Right lobe of liver (tissue), 6 donors: ENCODE results near the gene PGBD2. TPM values are rescaled to one million over a fixed set of nuclear protein-coding genes. Genes with fewer than 3 reads are reported as not detected.

Experiments used
- ATAC-seq, 4 donors: fragments of 200-7000 bp; cut with Tn5 transposase; one replicate each; pipeline ENCODE4 v1.9.1; 2020; ENCODE audit warnings: mild to moderate bottlenecking in 4 of 4, moderate library complexity in 4 of 4
- DNase-seq, 3 donors: peaks; one replicate each; pipeline ENCODE4 v3.0.0-alpha.2; 2020
- H3K27ac ChIP-seq, 3 donors: fragments of 200-600 bp; one replicate each; pipeline ENCODE4 v1.8.0; 2022
- H3K27me3 ChIP-seq, 2 donors: fragments of 200-600 bp; one replicate each; pipeline ENCODE4 v1.8.0; 2022
- H3K36me3 ChIP-seq, 4 donors: fragments of 200-600 bp; sonication (generic) in 1 of 4; one replicate each; pipeline versions ENCODE4 v1.5.1 to v1.8.0; 2017 to 2022; ENCODE audit warnings: control low read depth in 1 of 4
- H3K4me1 ChIP-seq, 4 donors: fragments of 200-600 bp; sonication (generic) in 1 of 4; one replicate each; pipeline versions ENCODE4 v1.5.1 to v1.8.0; 2017 to 2022; ENCODE audit warnings: control low read depth in 1 of 4
- H3K4me3 ChIP-seq, 3 donors: fragments of 200-600 bp; one replicate each; pipeline ENCODE4 v1.8.0; 2022
- H3K9me3 ChIP-seq, 4 donors: fragments of 200-600 bp; sonication (generic) in 1 of 4; one replicate each; pipeline versions ENCODE4 v1.5.1 to v1.8.0; 2017 to 2022; ENCODE audit warnings: control low read depth in 1 of 4
- CTCF ChIP-seq, 4 donors: fragments of 200-600 bp in 3 of 4; fragments of 450-650 bp in 1 of 4; IDR thresholded peaks; one replicate each; pipeline versions ENCODE4 v1.5.1 to v1.8.0; 2016 to 2022; ENCODE audit warnings: antibody characterized with exemption in 4 of 4, mild to moderate bottlenecking in 2 of 4
- POLR2A ChIP-seq: fragments of 450-650 bp; IDR thresholded peaks from one replicate; pipeline ENCODE4 v1.6.1; 2017; ENCODE audit warnings: antibody characterized with exemption, mild to moderate bottlenecking
- WGBS: methylation state at CpG from one replicate; pipeline ENCODE4 v1.1.6; 2018; ENCODE audit warnings: low coverage, low lambda C conversion rate; ENCODE audit not compliant: insufficient coverage; ENCODE audit errors: missing lambda C conversion rate; 5-methylcytosine and 5-hydroxymethylcytosine counted together
- intact Hi-C, 2 donors: fragments of 100-400 bp; cut with DNase I; formaldehyde crosslinking; loops; one replicate each; pipeline versions ENCODE4 v1.11.2 to v1.14.1; 2022
- total RNA-seq, 6 experiments: library from RNA; depleted of rRNA in 2 of 6; stranded (reverse); fragments of >200 nt in 2 of 6; fragmentation: NEBNext Ultra II Directional in 3 of 6; extraction: Animal tissue kit (Norgen Biotek cat#: 25700) in 3 of 6; gene quantifications; one replicate each; pipeline versions ENCODE4 v1.1.0 to v1.2.4, GENCODE V29; 2016 to 2023
- donor health status: DM: no; HTN: yes; CAD: no.
- donor health status: DM: no; HTN: no; CAD: no.
- donor health status: DM: no; HTN: no; CAD: no.
- donor health status: DM: no; HTN: yes; CAD: no.
- donor health status: DM: no; HTN: yes; CAD: no.

The PGBD2 gene
- total RNA-seq, 6 experiments from 2014 or later = 2.5 to 4.1 (median 4.0) TPM

DNA sequence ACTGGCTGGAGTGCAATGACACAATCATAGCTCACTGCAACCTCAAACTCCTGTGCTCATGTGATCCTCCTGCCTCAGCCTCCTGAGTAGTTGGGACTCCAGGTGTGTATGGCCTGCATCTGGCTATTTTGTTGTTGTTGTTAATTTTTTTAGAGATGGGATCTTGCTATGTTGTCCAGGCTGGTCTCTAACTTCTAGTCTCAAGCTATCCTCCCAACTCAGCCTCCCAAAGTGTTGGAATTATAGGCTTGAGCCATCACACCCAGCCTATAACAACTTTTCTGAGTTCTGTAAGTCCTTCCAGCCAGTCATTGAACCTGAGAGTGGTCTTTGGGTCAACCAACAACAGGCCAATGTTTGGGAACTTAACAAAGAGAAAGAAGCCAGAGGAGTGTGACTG lies 11.2 kb upstream of the PGBD2 start:
- intact Hi-C loops = no loop called here
- ATAC-seq = no peak
- no peaks in the 10 kb centered on the region for H3K36me3 ChIP-seq
- no peak overlapping the region for H3K27ac ChIP-seq
- no peaks in the 10 kb centered on the region for H3K9me3 ChIP-seq
- no peak for DNase-seq
- no peak overlapping the region for H3K4me3 ChIP-seq
- H3K4me1 ChIP-seq = no peaks in the 10 kb centered on the region
- H3K27me3 ChIP-seq = no peaks in the 10 kb centered on the region
- TF ChIP-seq CTCF (IDR thresholded peaks at IDR 0.05) (no peak), POLR2A (no peak)

DNA sequence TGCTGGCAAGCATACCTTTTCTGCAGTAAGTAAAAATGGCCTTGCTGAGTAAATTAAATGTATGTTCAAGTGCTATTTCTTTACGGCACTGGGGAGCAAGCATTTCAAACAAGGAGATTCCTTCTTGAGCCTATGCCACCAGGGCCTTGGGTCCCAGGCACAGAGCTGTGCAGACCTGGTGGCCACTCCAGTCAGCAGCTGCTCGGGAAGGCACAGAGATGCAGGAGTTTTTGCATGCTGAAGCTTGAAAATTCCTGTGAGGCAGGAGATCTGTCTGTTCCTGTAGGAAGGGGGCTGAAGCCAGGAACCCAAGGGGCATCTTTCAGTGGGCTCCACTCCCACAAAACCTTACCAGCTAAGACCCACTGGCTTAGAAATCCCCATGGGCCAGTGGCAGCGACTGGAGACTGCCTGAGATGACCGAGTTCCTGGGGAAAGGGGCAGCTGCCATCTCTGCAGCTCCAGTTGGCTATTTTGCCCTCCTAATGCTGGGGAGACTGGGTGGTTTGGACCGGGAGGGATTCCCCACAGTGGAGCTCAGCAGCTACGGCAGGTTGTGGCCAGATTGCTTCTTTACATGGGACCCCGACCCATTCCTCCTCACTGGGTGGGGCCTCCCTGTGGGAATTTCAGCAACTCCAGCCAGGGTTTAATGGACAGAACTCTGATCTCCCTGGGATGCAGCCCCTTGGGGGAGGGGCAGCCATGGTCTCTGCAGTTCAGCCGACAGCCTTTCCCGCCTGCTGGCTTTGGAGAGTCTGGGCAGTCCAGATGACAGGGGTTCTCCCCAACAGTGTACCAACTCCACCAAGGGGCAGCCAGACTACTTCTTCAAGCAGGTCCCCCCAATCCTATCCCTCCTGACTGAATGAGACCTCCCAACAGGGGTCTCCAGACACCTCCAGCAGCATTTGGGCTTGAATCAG lies 8.4 kb upstream of the PGBD2 start:
- H3K9me3 ChIP-seq = no peaks in the 10 kb centered on the region
- no peaks in the 10 kb centered on the region for H3K36me3 ChIP-seq
- DNase-seq (no peak), ATAC-seq (no peak)
- H3K4me3 ChIP-seq = no peak overlapping the region
- H3K4me1 ChIP-seq = no peaks in the 10 kb centered on the region
- intact Hi-C loops = no loop called here
- 58% methylated on average over 2 of the region's 9 CpGs for WGBS
- H3K27me3 ChIP-seq = no peaks in the 10 kb centered on the region
- TF ChIP-seq POLR2A (no peak), CTCF (IDR thresholded peaks at IDR 0.05) (no peak)
- no peak overlapping the region for H3K27ac ChIP-seq

- no peaks in the 10 kb centered on the region for H3K9me3 ChIP-seq
- ATAC-seq (no peak), DNase-seq (no peak)
- no peak overlapping the region for H3K4me3 ChIP-seq
- no peaks in the 10 kb centered on the region for H3K27me3 ChIP-seq
- no peaks in the 10 kb centered on the region for H3K36me3 ChIP-seq
- peaks cover 0 to 4% (median 0%) of the 10 kb centered on the region in 4 donors for H3K4me1 ChIP-seq
- intact Hi-C loops = no loop called here
- 82% methylated on average over 1 of the region's 1 CpG for WGBS
- TF ChIP-seq CTCF (IDR thresholded peaks at IDR 0.05) (no peak), POLR2A (no peak)
- no peak overlapping the region for H3K27ac ChIP-seq
Observed at GRCh38 chr1:248900637-248901036, 5.4 kb upstream of the PGBD2 start.

DNA sequence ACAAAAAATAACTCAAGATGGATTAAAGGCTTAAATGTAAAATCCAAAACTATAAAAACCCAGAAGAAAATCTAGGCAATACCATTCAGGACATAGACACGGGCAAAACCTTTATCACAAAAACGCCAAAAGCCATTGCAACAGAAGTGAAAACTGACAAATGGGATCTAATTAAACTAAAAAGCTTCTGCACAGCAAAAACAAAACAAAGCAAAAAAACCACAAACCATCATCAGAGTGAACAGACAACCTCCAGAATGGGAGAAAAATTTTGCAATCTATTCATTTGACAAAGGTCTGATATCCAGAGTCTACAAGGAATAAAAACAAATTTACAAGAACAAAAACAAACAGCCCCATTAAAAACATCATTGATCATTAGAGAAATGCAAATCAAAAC lies 4.5 kb upstream of the PGBD2 start:
- intact Hi-C loops = no loop called here

More for the DNA sequence above, 4.5 kb upstream of the PGBD2 start:
- 44% methylated on average over 2 of the region's 2 CpGs for WGBS
- DNase-seq = no peak
- H3K27me3 ChIP-seq = no peaks in the 10 kb centered on the region
- no peak overlapping the region for H3K4me3 ChIP-seq
- H3K9me3 ChIP-seq = no peaks in the 10 kb centered on the region
- TF ChIP-seq CTCF (IDR thresholded peaks at IDR 0.05) (no peak), POLR2A (no peak)
- no peak overlapping the region for H3K27ac ChIP-seq
- H3K4me1 ChIP-seq = peaks cover 0 to 4% (median 0%) of the 10 kb centered on the region in 4 donors
- no peaks in the 10 kb centered on the region for H3K36me3 ChIP-seq
- ATAC-seq = no peak
